ENCODE measurements around the gene WNT9B.

GRCh38 chr17:46911311-46911710 lies 59.9 kb downstream of the WNT9B start:
- TF ChIP-seq MEIS1 (CRISPR knock-in tag; IDR thresholded peaks at IDR 0.05; ENCODE audit: borderline replicate concordance) (no peak), ELK4 (CRISPR knock-in tag; IDR thresholded peaks at IDR 0.05; ENCODE audit: borderline replicate concordance) (no peak), MZF1 (CRISPR knock-in tag; IDR thresholded peaks at IDR 0.05; ENCODE audit: borderline replicate concordance) (no peak), CTCF (CRISPR knock-in tag; IDR thresholded peaks at IDR 0.05) (no peak), ZBTB44 (CRISPR knock-in tag; IDR thresholded peaks at IDR 0.05) (no peak), ZNF317 (CRISPR knock-in tag; IDR thresholded peaks at IDR 0.05) (no peak)
